Liver (tissue), 2 donors: Measurements from ENCODE around the gene GNE.

Experiments used
- REST ChIP-seq: IDR thresholded peaks from 2 replicates; pipeline ENCODE4 v1.6.1; 2016; ENCODE audit warnings: antibody characterized with exemption, mild to moderate bottlenecking
- TF ChIP-seq, protein P1 (sequence below): IDR thresholded peaks from 2 replicates; pipeline ENCODE4 v1.6.1; 2016; ENCODE audit warnings: antibody characterized with exemption
- TF ChIP-seq, protein P2 (sequence below): fragments of 150-350 bp; IDR thresholded peaks from 2 replicates; pipeline ENCODE4 v1.5.1; 2017; ENCODE audit warnings: improper control_type of control experiment, low read depth, low read length; ENCODE audit not compliant: missing input control
- donor health status: healthy.

- TF ChIP-seq, protein P1, sequence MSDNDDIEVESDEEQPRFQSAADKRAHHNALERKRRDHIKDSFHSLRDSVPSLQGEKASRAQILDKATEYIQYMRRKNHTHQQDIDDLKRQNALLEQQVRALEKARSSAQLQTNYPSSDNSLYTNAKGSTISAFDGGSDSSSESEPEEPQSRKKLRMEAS: no peak
- TF ChIP-seq, protein P2, sequence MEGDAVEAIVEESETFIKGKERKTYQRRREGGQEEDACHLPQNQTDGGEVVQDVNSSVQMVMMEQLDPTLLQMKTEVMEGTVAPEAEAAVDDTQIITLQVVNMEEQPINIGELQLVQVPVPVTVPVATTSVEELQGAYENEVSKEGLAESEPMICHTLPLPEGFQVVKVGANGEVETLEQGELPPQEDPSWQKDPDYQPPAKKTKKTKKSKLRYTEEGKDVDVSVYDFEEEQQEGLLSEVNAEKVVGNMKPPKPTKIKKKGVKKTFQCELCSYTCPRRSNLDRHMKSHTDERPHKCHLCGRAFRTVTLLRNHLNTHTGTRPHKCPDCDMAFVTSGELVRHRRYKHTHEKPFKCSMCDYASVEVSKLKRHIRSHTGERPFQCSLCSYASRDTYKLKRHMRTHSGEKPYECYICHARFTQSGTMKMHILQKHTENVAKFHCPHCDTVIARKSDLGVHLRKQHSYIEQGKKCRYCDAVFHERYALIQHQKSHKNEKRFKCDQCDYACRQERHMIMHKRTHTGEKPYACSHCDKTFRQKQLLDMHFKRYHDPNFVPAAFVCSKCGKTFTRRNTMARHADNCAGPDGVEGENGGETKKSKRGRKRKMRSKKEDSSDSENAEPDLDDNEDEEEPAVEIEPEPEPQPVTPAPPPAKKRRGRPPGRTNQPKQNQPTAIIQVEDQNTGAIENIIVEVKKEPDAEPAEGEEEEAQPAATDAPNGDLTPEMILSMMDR: no peak
- TF ChIP-seq REST: no peak
Observed at GRCh38 chr9:36191686-36192085, 66.6 kb downstream of the GNE start.
